NCI-H69 (cell line): ENCODE measurements around the gene CA5A.
"Not testable (repeated sequence)": the region's sequence is repeated elsewhere in the genome, so short reads cannot be mapped to it uniquely, and the experiment has no call there.

Source experiments
- DNase-seq: peaks from one replicate; lab custom pipeline; 2025; lab: John Stamatoyannopoulos, UW

The CA5A gene

DNA sequence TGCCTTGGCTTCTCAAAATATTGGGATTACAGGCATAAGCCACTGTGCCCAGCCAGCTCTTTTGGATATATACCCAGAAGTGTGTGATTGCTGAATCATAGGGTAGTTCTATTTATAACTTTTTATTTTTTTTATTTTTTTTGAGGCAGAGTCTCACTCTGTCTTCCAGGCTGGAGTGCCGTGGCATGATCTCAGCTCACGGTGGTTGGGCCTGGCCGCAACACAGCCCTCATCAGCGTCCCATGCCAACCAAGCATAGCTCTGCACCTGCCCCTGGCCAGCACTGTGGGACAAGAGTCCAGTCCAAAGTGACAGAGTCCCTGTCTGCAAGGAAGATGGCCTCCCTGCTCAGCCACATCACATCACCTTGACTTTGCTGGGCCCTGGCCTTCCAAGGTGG, 42.3 kb downstream of the CA5A start:
- DNase-seq, result not testable (repeated sequence)

GRCh38 chr16:87891764-87892163, 44.6 kb downstream of the CA5A start:
- no peak for DNase-seq

DNA sequence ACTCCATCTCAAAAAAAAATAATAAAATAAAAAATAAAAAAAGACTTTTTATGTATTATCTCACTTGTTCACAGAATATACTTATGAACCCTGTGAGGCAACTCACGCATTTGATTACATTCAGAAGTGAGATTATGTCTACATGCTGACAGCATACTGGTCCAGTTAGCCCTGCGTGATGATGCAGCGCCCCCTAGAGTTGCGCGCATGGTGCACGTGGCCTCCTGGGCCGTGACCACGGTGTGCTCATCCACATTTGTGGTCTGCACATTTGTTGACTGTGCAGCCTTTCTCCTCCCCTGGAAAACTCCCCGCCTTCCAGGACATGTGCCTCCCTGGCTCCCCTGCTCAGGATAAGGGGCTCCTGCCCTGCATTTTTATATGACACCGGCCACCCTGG, 46.6 kb downstream of the CA5A start:
- peak; percentile 14 for DNase-seq

DNA sequence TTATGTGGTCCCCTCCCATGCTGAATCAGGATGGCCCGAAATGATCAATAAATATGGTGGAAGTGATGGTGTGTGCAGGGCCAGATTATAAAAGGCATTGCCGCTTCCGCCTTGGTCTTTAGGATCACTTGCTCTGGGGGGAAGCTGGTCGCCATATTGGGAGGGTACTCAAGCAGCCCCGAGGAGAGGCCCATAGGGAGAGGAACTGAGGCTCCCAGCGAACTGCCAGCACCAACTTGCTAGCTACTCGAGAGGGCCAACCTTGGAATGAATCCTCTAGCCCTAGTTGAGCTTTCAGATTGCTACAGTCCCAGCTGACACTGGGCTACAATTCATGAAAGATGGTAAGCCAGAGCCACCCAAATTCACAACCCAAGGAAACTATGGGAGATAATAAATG, 48.0 kb downstream of the CA5A start:
- not testable (repeated sequence) for DNase-seq

DNA sequence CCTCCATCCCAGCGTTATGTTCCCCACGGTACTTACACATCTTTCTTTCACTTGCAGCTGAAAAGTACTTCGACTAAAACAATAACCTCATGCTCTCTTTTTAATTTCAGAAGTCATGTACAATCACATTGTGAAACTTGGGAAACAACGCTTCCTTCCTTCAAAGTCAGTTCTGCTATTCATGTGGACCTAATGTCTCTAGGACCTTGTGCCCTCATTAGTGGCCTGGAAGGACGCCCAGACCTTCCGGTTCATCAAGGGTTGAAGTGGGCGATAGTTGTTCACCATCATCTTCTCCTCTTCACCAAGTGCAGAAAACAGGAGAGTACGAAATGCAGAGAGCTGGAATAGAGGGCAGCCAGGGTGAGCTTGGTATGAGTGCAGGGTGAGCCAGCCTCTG, 48.4 kb downstream of the CA5A start:
- not testable (repeated sequence) for DNase-seq

GRCh38 chr16:87885371-87885967, 50.9 kb downstream of the CA5A start:
- peak; percentile 58 for DNase-seq

- DNase-seq, result no peak
Measured at GRCh38 chr16:87882436-87883019, 53.8 kb downstream of the CA5A start.

GRCh38 chr16:87881324-87882200, 54.8 kb downstream of the CA5A start:
- peak; percentile 49 for DNase-seq

DNA sequence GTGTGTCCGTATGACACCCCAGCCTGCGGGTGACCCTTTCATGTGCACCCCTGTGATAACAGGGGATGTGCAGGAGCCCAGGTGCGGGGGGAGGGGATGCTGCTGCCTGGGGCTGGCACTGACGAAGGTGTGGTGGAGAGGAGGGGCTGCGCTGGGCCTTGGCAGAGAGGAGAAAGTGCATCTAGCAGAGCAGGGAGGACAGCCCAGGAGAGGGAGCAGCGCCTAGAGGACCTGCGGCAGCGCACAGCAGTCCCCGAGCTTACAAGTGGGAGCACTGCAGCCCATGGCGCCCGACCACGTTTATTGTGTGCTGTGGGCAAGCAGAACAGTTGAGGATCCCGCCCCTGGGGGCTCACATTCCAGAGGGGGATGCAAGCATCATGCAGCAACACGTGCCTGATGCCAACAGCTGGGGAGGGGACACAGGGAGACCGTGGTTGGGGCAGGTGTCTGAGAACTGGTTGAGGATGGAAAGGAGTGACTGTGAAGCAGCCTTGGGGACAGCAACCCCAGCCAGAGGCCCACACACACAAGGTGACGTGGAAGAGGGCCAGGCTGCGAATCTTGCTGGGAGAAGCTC, 56.1 kb downstream of the CA5A start:
- no peak for DNase-seq

- DNase-seq, result not testable (repeated sequence)
Measured at GRCh38 chr16:87879411-87880013, 56.8 kb downstream of the CA5A start.

DNA sequence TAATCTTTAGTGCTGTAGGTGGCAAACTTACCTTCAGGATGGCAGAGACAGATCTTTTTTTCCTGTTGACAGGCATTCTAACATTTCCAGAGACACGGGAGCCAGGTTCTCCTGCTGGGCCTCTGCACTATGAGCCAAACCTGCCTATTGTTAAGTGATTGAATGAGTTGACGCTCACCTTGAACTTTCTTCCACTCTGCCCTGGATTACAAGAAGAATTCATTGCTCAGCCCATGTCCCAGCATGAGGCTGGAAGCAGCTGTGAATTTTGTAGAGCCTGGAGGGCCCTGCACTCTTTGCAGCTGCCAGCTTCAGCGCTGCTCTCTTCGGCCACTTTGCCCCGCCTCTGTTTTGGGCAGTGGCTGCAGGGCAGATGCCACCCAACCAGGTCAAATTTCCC, 57.6 kb downstream of the CA5A start:
- peak; percentile 52 for DNase-seq

DNA sequence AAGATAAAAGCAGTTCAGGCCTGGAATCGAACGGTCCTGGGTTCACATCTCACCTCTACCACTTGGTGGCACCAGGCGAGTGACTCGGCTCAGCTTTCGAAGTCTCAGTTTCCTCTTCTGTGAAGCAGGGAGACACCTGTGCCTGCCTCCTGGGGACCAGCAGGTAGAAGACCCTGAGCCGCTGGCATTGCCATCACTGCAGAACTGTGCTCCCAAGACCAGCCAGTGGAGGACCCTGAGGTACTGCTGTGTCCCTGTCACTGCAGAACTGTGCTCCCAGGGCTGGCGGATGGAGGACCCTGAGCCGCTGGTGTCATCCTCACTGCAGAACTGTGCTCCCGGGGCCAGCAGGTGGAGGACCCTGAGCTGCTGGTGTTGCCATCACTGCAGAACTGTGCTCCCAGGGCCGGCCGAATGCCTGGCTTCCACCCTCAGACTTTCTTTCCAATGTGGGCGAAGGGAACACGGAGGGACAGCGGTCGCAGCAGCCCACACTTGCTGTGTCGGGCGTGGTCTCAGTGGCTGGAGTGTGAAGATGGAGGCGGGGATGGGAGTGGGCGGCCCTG, 58.3 kb downstream of the CA5A start:
- peak; percentile 17 for DNase-seq

DNA sequence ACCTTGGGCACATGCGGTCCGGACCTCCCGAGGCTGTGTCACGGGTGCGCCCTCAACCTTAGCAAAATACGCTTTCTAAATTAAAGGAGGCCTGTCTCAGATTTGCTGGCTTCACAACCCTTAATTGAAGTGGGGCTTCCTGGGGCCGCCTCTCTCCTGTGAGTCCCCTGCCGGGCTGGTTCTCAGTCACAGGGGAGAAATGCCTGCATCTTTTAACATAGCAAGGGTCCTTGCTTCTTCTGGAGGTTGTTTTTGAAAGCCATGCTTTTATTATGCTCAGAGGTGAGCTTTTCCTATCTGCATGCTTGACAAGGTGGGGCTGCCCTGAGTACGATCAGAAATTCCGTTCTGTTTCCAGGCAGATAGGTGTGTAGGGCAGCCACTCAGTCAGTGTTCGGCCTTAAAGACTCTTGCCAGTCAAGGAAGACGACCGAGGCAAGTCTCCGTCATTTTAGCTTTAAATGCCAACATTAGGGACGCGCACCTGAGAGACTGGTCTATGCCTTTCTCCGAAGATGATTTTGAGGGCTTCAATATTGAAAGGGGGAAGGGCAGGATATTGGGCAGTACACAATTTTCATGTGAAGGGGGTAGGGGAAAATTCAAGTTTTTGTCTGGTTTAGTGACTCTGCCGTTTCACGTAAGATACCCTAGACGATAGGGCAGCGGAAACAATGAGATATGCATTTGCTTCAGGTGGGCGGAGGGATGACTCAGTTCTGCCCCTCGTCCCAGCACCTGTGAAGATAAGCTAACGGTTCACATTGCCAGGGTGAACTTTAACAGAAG, 61.5 kb downstream of the CA5A start:
- DNase-seq, result no peak

GRCh38 chr16:87870418-87871291, 65.7 kb downstream of the CA5A start:
- peak; percentile 70 for DNase-seq

DNA sequence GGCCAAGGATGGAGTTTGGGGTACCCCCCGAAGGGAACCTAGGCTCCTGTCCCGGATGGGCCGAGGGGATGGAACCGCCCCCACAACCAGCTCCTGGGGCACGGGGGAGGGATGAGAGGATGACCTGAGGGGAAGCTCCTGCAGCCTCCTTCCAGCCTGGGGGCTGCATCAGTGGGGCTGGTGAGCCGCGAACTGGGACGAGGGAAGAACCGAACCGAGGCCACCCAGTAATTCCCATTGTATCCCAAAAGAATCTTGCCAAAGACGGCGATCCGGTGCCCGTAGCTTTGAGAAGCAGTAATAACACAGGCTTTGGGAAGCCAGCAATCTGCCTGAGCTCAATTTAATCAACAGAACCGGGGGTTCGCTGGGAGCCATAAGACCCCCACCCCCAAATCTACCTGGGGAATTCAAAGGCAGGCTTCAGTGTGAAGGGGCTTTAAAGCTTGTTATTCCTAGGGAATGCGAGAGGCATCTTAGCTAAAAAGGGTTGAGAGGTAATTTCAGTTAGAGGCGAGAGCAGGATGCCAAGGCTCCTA, 66.4 kb downstream of the CA5A start:
- DNase-seq, result not testable (repeated sequence)

GRCh38 chr16:87869061-87869878, 67.1 kb downstream of the CA5A start, which contains the start of gene SLC7A5:
Gene SLC7A5 (minus strand): TSS chr16:87869507. CDS start chr16:87869422, 85 bp downstream.
- DNase-seq, result peak; percentile 78

DNA sequence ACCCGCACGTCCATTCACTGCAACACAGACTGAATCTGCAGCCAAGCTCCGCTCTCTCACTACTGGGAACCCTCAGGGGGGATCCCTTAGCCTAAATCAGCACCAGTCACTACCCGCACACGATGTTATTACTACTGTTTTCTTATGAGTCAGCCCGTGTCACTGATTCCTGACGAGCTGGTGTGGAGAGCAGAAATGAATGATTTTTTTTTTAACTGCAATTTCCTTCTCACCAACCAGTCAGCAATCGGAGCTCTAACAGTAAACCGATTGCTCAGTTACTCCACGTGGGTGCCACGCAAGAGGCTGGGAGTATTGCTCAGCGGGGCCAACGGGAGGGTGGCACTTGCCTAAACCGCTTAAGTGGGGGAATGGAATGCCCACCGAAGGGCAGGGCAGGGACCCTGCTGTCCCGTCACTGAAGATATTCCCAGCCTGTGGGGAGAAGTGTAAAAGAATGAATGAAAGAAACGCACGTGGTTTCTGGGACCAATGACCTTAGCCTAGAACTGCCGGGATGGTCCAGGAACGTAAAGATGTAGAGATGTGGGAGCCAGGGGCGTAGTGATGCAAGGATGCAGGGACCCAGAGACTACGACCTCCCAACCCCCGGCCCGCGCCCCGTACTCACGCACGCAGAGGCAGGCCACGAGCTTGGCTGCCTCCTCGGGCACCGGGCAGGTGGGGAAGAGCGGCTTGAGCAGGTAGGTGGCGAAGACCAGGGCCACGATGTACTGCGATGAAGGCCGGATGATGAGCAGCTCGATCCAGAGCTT, 67.9 kb downstream of the CA5A start:
- peak; percentile 46 for DNase-seq
